Fibroblast of gingiva (primary cell): ENCODE measurements around the gene DAP3.

Experiments used
- DNase-seq: peaks from one replicate; pipeline ENCODE4 v3.0.0-alpha.2; 2011; ENCODE audit warnings: low read depth

The DAP3 gene

DNA sequence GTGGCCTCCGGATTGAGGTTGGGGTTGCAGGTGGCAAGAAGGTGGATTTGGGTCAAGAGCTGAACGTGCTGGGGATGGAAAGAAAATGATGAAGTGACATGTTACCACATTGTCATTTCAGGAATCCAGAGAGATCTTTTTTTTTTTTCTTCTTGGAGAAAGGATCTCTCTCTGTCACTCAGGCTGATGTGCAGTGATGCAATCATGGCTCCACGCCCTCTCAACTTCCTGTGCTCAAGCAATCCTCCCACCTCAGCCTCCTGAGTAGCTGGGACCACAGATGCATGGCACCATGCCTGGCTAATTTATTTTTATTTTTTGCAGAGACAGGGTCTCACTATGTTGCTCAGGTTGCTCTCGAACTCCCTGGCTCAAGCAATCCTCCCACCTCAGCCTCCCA is 87.5 kb downstream of the DAP3 start:
- no peak for DNase-seq

- DNase-seq: no peak
Measured at GRCh38 chr1:155777582-155777981, 88.7 kb downstream of the DAP3 start.
